ENCODE results near the gene IGSF3. TPM values are rescaled to one million over a fixed set of nuclear protein-coding genes. Genes with fewer than 3 reads are reported as not detected.
"Not testable (repeated sequence)": the region's sequence is repeated elsewhere in the genome, so short reads cannot be mapped to it uniquely, and the experiment has no call there.

Gene IGSF3
- polyA plus RNA-seq, 1 donor = 22.1 TPM

GRCh38 chr1:116599369-116599768 lies 68.2 kb downstream of the IGSF3 start:
- DNase-seq (ENCODE audit: low read depth) = not testable (repeated sequence)

- DNase-seq (ENCODE audit: low read depth) = not testable (repeated sequence)
Measured at GRCh38 chr1:116598420-116599036, 69.0 kb downstream of the IGSF3 start.

GRCh38 chr1:116597388-116597787 lies 70.1 kb downstream of the IGSF3 start:
- not testable (repeated sequence) for DNase-seq (ENCODE audit: low read depth)

- DNase-seq (ENCODE audit: low read depth) = not testable (repeated sequence)
Measured at GRCh38 chr1:116596742-116597307, 70.7 kb downstream of the IGSF3 start.

GRCh38 chr1:116595946-116596741 lies 71.4 kb downstream of the IGSF3 start:
- DNase-seq (ENCODE audit: low read depth) = not testable (repeated sequence)

GRCh38 chr1:116595065-116595840 lies 72.3 kb downstream of the IGSF3 start:
- not testable (repeated sequence) for DNase-seq (ENCODE audit: low read depth)

GRCh38 chr1:116593977-116594376 lies 73.6 kb downstream of the IGSF3 start:
- not testable (repeated sequence) for DNase-seq (ENCODE audit: low read depth)

- DNase-seq (ENCODE audit: low read depth) = not testable (repeated sequence)
Measured at GRCh38 chr1:116593401-116593800, 74.1 kb downstream of the IGSF3 start.

GRCh38 chr1:116591951-116592605 lies 75.5 kb downstream of the IGSF3 start:
- not testable (repeated sequence) for DNase-seq (ENCODE audit: low read depth)

GRCh38 chr1:116591006-116591950 lies 76.3 kb downstream of the IGSF3 start:
- DNase-seq (ENCODE audit: low read depth) = not testable (repeated sequence)

- DNase-seq (ENCODE audit: low read depth) = not testable (repeated sequence)
Measured at GRCh38 chr1:116590359-116591005, 77.1 kb downstream of the IGSF3 start.

GRCh38 chr1:116589101-116589735 lies 78.3 kb downstream of the IGSF3 start:
- not testable (repeated sequence) for DNase-seq (ENCODE audit: low read depth)

GRCh38 chr1:116587501-116588227 lies 79.9 kb downstream of the IGSF3 start:
- DNase-seq (ENCODE audit: low read depth) = no peak

GRCh38 chr1:116586741-116587143 lies 80.8 kb downstream of the IGSF3 start:
- DNase-seq (ENCODE audit: low read depth) = no peak

- no peak for DNase-seq (ENCODE audit: low read depth)
Measured at GRCh38 chr1:116585886-116586285, 81.6 kb downstream of the IGSF3 start.

- no peak for DNase-seq (ENCODE audit: low read depth)
Measured at GRCh38 chr1:116581323-116581885, 86.1 kb downstream of the IGSF3 start.

GRCh38 chr1:116580446-116581322 lies 86.8 kb downstream of the IGSF3 start:
- DNase-seq (ENCODE audit: low read depth) = no peak
